D721Med (cell line): ENCODE measurements around the gene SNX10.
A peak's percentile ranks its signal among the peaks of the same experiment; 100 is the strongest.

ENCODE experiments used
- DNase-seq: peaks from one replicate; pipeline ENCODE4 v3.0.0; 2011; ENCODE audit warnings: low spot score; ENCODE audit not compliant: insufficient read length
- FAIRE-seq: peaks from 2 replicates; lab custom pipeline; 2011; peaks lifted over from hg19 to GRCh38; lab: Jason Lieb, UNC
- TF ChIP-seq, protein P1 (sequence below): IDR thresholded peaks from 2 replicates; pipeline ENCODE4 v1.5.1; 2012; ENCODE audit warnings: mild to moderate bottlenecking, control low read depth; ENCODE audit not compliant: insufficient read depth; ENCODE audit errors: missing control alignments

SNX10 gene

DNA sequence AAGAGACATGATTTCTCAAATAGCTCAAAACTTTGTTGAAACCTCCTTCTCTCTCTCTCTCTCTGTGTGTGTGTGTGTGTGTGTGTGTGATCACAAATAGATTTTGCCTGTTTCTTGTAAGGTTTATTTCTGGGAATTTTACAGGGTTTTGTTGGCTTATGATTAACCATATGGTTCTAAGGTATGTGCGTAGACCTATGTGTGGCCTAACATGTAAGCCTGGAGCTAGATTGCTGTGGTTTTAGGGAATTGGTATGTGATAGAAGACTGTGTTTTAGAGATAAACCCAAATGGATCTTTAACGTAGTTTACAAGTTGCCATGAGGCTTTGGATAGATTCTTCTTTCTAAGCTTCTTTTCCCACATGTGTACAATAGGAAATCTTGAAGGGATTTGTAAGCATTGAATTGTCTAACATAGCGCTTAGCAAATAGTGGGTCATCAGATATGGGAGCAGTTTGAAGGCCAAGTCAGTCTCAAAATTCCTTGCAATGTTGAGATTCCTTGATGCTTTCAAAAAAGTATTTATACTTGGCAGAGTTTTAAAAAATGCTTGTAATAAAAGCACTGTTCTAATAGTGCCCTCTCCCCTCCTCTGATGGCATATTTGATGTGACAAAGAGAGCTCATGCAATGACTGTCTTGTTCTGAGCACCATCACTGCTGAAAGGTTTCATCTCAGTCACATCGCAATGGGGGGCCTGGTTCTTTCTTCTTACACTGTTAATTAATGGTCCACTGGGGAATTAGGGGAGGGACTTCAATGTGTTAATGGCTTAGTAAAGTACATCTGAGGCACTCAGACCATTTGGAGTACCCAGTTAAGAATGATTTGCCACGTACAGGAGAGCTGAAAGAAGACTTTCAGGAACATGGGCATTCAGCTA lies 118.2 kb downstream of the SNX10 start:
- DNase-seq: no peak
- TF ChIP-seq, protein P1, sequence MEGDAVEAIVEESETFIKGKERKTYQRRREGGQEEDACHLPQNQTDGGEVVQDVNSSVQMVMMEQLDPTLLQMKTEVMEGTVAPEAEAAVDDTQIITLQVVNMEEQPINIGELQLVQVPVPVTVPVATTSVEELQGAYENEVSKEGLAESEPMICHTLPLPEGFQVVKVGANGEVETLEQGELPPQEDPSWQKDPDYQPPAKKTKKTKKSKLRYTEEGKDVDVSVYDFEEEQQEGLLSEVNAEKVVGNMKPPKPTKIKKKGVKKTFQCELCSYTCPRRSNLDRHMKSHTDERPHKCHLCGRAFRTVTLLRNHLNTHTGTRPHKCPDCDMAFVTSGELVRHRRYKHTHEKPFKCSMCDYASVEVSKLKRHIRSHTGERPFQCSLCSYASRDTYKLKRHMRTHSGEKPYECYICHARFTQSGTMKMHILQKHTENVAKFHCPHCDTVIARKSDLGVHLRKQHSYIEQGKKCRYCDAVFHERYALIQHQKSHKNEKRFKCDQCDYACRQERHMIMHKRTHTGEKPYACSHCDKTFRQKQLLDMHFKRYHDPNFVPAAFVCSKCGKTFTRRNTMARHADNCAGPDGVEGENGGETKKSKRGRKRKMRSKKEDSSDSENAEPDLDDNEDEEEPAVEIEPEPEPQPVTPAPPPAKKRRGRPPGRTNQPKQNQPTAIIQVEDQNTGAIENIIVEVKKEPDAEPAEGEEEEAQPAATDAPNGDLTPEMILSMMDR: no peak
- peak; percentile 21 for FAIRE-seq

DNA sequence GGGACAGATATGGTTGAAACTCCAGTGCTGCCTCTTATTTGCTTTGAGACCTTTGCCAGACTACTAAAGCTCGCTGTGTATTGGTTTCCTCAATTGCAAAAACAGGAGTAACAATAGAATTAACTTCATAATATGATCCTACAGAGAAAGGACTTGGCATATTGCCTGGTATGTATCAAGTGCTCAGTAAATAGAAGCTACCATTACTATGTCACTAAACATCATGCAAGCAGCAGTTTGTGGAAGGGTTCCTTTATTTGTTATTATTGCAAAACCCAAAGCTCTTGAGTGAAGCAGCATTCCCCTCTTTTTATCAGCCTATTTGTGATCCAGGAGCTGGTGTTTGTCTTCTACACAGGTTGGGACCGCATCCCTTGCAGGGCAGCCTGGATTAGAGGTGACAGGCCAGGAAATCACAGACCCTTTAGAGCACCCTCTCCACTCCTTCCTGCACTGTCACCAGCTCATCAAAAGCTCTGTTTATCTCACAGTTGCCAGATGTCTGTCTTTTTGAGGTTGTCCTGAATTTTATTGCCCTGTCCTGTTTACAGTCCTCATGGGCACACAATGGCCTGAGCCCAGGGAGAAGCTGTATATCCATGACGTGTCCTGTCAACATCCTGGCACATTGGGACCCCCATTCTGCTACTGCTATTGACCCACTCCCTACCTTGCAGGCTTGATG lies 121.5 kb downstream of the SNX10 start:
- TF ChIP-seq, protein P1: no peak
- FAIRE-seq (no peak), DNase-seq (no peak)

DNA sequence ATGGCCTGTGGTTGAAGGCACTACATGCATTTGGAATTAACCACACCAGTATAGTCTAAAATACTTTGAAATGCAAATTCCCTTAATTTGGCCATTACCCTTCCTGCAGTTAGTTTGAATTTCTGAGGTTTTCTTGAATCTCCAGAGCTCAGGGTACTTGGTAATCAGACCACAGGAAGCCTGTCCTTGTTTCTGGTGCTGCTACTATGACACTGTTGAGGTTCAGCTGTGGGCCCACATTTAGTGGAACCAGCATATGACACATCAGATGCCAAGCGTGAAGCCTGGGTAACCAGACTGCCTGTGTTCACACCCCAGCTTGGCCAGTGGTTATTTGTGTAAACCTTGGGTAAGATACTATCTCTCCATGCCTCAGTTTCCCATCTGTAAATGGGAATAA lies 124.3 kb downstream of the SNX10 start:
- TF ChIP-seq, protein P1: no peak
- no peak for DNase-seq
- no peak for FAIRE-seq

DNA sequence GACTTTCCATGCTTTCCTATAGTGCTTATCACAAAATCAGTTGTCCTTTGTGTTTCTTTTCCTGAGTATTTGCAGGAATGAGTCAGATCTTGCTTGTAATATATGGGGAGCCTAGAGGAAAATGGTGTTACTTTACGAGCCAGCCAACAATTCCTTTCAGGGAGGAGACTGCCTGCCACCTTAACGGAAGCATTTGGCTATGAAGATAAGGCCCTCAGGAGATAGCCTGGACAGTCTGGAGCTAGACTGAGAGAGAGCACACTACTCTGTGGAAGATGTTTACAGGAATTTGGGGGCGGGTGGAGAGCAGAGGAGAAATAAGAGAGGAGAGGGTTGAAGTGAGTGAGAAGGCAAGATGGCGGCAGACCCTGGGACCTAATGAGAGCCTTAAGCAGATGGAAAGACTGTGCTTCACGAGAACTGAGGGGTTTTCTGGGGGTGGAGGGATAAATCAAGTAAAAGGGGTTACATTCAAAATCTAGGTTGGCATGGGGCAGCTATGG lies 126.3 kb downstream of the SNX10 start:
- DNase-seq (no peak), FAIRE-seq (no peak)
- TF ChIP-seq, protein P1: no peak

DNA sequence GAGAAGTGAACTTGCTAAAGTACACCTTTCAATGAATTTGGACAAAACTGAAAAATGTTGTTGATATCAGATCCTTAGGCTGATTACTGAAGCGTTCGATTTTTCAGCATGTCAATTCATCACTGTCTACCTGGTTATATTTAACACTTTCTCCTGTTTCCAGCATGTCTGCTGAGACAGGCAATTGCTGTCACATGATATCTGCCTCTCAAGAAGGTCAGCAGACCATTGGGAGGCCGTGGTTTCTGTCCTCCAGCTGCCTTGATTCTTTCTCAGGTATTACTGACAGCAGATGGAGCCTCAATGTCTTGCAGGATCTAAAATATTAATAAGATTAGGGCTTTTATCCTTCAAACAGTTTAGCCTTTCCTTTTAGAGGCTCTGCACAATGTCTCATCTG lies 127.5 kb downstream of the SNX10 start:
- no peak for DNase-seq
- TF ChIP-seq, protein P1: no peak
- peak; percentile 95 for FAIRE-seq

DNA sequence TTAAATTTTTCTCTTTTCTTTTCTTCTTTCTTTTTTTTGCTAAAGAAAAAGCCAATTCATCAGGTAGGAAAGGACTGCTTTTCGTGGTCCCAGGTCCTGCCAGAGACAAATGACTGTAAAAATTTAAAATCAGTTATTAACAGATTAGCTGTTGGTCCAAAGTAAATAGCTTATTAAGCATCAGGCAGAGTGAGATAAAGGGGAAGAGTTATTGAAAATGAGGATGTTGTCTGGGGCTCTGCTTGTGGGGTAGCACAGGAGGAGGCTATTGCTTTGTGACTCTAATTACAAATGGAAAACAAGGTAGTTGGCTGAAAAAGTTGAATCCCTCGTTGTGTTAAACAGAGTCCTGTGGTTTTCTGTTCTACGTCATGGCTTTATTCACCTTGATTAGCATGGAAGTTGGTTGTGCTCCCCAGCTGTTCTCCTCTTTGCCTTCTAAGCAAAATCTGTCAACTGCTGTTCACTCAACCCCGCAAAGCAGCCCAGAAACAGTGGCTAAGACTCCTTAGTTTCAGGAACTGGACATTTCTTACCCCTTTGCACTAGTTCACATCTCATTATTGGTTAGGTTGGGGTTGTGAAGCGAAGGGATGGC lies 128.9 kb downstream of the SNX10 start:
- FAIRE-seq: peak; percentile 56
- no peak for DNase-seq
- TF ChIP-seq, protein P1: no peak
